ENCODE results near the gene MEIS2. TPM values are rescaled to one million over a fixed set of nuclear protein-coding genes. Genes with fewer than 3 reads are reported as not detected.

Gene MEIS2
- total RNA-seq, 1 donor from 2014 or later: 35.6 TPM

DNA sequence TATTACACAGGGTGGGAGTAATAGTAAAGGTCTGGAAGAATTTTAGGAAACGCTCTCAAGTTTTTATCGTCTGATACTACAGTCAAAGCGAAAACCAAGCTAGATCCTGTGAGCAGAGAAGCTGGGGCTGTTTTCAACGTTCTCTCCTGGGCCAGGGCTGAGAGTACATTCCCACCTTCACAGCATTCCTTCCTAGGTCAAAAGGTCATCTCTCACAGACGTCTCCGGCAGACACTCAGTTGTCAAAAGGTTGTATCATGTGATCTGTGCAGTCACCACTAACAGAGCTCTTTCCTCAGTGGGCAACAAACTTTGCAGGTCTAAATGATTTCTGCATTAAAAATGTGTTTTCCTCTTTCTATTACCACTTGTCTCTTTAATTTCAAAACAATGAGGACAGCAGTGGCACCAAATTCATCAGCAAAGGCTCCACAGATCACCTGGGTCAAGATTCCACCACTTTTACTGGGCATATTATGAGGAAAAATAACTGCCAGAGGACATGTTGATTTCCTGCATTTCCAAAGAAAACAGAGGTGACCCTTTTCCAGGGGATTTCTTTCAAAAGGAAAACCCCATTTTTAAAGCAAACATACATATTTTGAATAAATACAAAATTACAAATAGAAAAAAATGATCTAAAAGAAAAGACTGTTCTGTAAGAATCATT lies 41.9 kb downstream of the MEIS2 start:
- H2AFZ ChIP-seq (ENCODE audit: low read depth, low read length): no peak overlapping the region
- peak overlapping the region; percentile 48 for H3K4me2 ChIP-seq (ENCODE audit: low read length)
- peaks cover 25% of the 10 kb centered on the region for H3K79me2 ChIP-seq (ENCODE audit: insufficient read depth, low read length)
- H3K27ac Mint-ChIP-seq (ENCODE audit: unreplicated experiment): peak overlapping the region; percentile 48
- H3K9ac ChIP-seq (ENCODE audit: low read length): peak overlapping the region; percentile 61
- H4K20me1 ChIP-seq (ENCODE audit: insufficient read depth, low read length): no peaks in the 10 kb centered on the region
- no peaks in the 10 kb centered on the region for H3K27me3 Mint-ChIP-seq (ENCODE audit: low read depth, unreplicated experiment)
- H3K4me3 Mint-ChIP-seq (ENCODE audit: unreplicated experiment): no peak overlapping the region
- peak overlapping the region; percentile 80 for H3K27ac ChIP-seq (ENCODE audit: low read depth, low read length)
- no peak for FAIRE-seq
- TF ChIP-seq, protein P1, sequence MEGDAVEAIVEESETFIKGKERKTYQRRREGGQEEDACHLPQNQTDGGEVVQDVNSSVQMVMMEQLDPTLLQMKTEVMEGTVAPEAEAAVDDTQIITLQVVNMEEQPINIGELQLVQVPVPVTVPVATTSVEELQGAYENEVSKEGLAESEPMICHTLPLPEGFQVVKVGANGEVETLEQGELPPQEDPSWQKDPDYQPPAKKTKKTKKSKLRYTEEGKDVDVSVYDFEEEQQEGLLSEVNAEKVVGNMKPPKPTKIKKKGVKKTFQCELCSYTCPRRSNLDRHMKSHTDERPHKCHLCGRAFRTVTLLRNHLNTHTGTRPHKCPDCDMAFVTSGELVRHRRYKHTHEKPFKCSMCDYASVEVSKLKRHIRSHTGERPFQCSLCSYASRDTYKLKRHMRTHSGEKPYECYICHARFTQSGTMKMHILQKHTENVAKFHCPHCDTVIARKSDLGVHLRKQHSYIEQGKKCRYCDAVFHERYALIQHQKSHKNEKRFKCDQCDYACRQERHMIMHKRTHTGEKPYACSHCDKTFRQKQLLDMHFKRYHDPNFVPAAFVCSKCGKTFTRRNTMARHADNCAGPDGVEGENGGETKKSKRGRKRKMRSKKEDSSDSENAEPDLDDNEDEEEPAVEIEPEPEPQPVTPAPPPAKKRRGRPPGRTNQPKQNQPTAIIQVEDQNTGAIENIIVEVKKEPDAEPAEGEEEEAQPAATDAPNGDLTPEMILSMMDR (IDR thresholded peaks at IDR 0.05; ENCODE audit: insufficient read depth, low read depth, low read length): no peak
- TF ChIP-seq EZH2 (IDR thresholded peaks at IDR 0.05; ENCODE audit: insufficient read depth, low read length): no peak
- H3K4me1 Mint-ChIP-seq (ENCODE audit: low read depth, unreplicated experiment): peaks cover 20% of the 10 kb centered on the region
- peaks cover 13% of the 10 kb centered on the region for H3K36me3 ChIP-seq (ENCODE audit: insufficient read depth, low read length)
- peaks cover 37% of the 10 kb centered on the region for H3K4me1 ChIP-seq (ENCODE audit: insufficient read depth, low read length)
- H3K9me3 Mint-ChIP-seq (ENCODE audit: unreplicated experiment): no peaks in the 10 kb centered on the region
- H3K27me3 ChIP-seq (ENCODE audit: insufficient read depth, low read length): no peaks in the 10 kb centered on the region
- no peaks in the 10 kb centered on the region for H3K36me3 Mint-ChIP-seq (ENCODE audit: low read depth, unreplicated experiment)
- peak; percentile 37 for DNase-seq (ENCODE audit: low read depth)
- no peak overlapping the region for H3K4me3 ChIP-seq (ENCODE audit: insufficient read depth, low read depth, low read length)
- no peaks in the 10 kb centered on the region for H3K9me3 ChIP-seq (ENCODE audit: insufficient read depth, low read depth, low read length)

DNA sequence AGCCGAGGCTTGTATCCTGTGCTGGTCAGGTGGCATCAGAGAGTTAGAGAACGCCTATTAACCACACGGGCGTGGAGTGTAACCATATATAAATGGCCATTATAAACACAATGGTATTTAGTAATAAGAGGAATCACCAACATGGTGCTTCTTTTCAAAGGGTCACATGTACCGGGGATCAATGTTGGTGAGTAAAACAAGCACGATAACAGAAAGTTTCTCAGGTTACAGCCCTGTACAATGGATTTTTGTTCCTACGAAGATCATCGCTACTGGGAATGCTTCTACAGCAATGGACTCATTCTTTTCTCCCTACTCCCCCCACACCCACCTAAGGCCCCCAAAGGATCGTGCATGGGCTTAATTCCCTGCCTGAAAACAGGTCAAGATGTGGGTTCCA lies 42.5 kb downstream of the MEIS2 start:
- no peak overlapping the region for H3K4me3 ChIP-seq (ENCODE audit: insufficient read depth, low read depth, low read length)
- peak overlapping the region; percentile 80 for H3K27ac ChIP-seq (ENCODE audit: low read depth, low read length)
- no peaks in the 10 kb centered on the region for H3K36me3 Mint-ChIP-seq (ENCODE audit: low read depth, unreplicated experiment)
- peaks cover 29% of the 10 kb centered on the region for H3K79me2 ChIP-seq (ENCODE audit: insufficient read depth, low read length)
- FAIRE-seq (no peak), DNase-seq (ENCODE audit: low read depth) (peak; percentile 50)
- peaks cover 11% of the 10 kb centered on the region for H3K36me3 ChIP-seq (ENCODE audit: insufficient read depth, low read length)
- peaks cover 40% of the 10 kb centered on the region for H3K4me1 ChIP-seq (ENCODE audit: insufficient read depth, low read length)
- H4K20me1 ChIP-seq (ENCODE audit: insufficient read depth, low read length): peaks cover 5% of the 10 kb centered on the region
- no peak overlapping the region for H2AFZ ChIP-seq (ENCODE audit: low read depth, low read length)
- peak overlapping the region; percentile 48 for H3K27ac Mint-ChIP-seq (ENCODE audit: unreplicated experiment)
- H3K27me3 Mint-ChIP-seq (ENCODE audit: low read depth, unreplicated experiment): no peaks in the 10 kb centered on the region
- H3K9me3 ChIP-seq (ENCODE audit: insufficient read depth, low read depth, low read length): no peaks in the 10 kb centered on the region
- H3K9ac ChIP-seq (ENCODE audit: low read length): peak overlapping the region; percentile 61
- H3K9me3 Mint-ChIP-seq (ENCODE audit: unreplicated experiment): no peaks in the 10 kb centered on the region
- peak overlapping the region; percentile 23 for H3K4me3 Mint-ChIP-seq (ENCODE audit: unreplicated experiment)
- no peaks in the 10 kb centered on the region for H3K27me3 ChIP-seq (ENCODE audit: insufficient read depth, low read length)
- TF ChIP-seq, protein P1 (IDR thresholded peaks at IDR 0.05; ENCODE audit: insufficient read depth, low read depth, low read length): no peak
- no peak for TF ChIP-seq EZH2 (IDR thresholded peaks at IDR 0.05; ENCODE audit: insufficient read depth, low read length)
- H3K4me1 Mint-ChIP-seq (ENCODE audit: low read depth, unreplicated experiment): peaks cover 20% of the 10 kb centered on the region
- peak overlapping the region; percentile 48 for H3K4me2 ChIP-seq (ENCODE audit: low read length)

DNA sequence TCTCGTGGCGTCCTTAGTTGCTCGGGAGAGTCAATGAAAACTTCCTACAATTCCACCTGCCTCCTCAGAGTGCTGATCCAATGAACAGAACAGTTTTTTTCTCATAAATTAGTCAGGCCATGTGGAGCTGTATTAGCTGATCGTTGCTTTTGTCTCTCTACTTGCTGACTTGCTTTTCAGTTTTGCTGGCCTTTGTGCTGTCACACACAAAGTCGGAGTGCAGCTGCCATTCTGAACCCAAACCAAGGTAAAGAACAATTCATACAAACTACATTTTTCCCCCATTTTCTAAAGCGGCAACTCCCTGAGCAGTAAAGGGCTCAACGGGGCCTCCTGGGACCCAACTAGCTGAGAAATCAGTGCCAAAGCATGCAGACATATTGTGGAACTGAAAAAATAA lies 43.1 kb downstream of the MEIS2 start:
- no peaks in the 10 kb centered on the region for H3K9me3 ChIP-seq (ENCODE audit: insufficient read depth, low read depth, low read length)
- peaks cover 20% of the 10 kb centered on the region for H3K4me1 Mint-ChIP-seq (ENCODE audit: low read depth, unreplicated experiment)
- H2AFZ ChIP-seq (ENCODE audit: low read depth, low read length): no peak overlapping the region
- H3K4me2 ChIP-seq (ENCODE audit: low read length): peak overlapping the region; percentile 80
- peak overlapping the region; percentile 29 for H3K27ac Mint-ChIP-seq (ENCODE audit: unreplicated experiment)
- no peaks in the 10 kb centered on the region for H3K36me3 Mint-ChIP-seq (ENCODE audit: low read depth, unreplicated experiment)
- no peaks in the 10 kb centered on the region for H3K27me3 ChIP-seq (ENCODE audit: insufficient read depth, low read length)
- FAIRE-seq (no peak), DNase-seq (ENCODE audit: low read depth) (no peak)
- H3K4me3 Mint-ChIP-seq (ENCODE audit: unreplicated experiment): no peak overlapping the region
- peaks cover 13% of the 10 kb centered on the region for H3K36me3 ChIP-seq (ENCODE audit: insufficient read depth, low read length)
- H3K27ac ChIP-seq (ENCODE audit: low read depth, low read length): peak overlapping the region; percentile 80
- H3K79me2 ChIP-seq (ENCODE audit: insufficient read depth, low read length): peaks cover 32% of the 10 kb centered on the region
- peak overlapping the region; percentile 75 for H3K9ac ChIP-seq (ENCODE audit: low read length)
- no peaks in the 10 kb centered on the region for H3K27me3 Mint-ChIP-seq (ENCODE audit: low read depth, unreplicated experiment)
- no peaks in the 10 kb centered on the region for H3K9me3 Mint-ChIP-seq (ENCODE audit: unreplicated experiment)
- peaks cover 40% of the 10 kb centered on the region for H3K4me1 ChIP-seq (ENCODE audit: insufficient read depth, low read length)
- peaks cover 11% of the 10 kb centered on the region for H4K20me1 ChIP-seq (ENCODE audit: insufficient read depth, low read length)
- peak overlapping the region; percentile 14 for H3K4me3 ChIP-seq (ENCODE audit: insufficient read depth, low read depth, low read length)
- no peak for TF ChIP-seq EZH2 (IDR thresholded peaks at IDR 0.05; ENCODE audit: insufficient read depth, low read length)
- TF ChIP-seq, protein P1 (IDR thresholded peaks at IDR 0.05; ENCODE audit: insufficient read depth, low read depth, low read length): no peak

Measured in astrocyte (in vitro differentiated cells and primary cell).